VCaP (cell line): ENCODE measurements around the gene CCBE1.

ENCODE experiments used
- H3K27ac ChIP-seq: fragments of 450-650 bp; 2 replicates; pipeline ENCODE4 v1.5.1; 2017
- CTCF ChIP-seq: fragments of 450-650 bp; conservative IDR thresholded peaks from 2 replicates; pipeline ENCODE4 v1.5.1; 2017; ENCODE audit warnings: mild to moderate bottlenecking, moderate library complexity

The CCBE1 gene

DNA sequence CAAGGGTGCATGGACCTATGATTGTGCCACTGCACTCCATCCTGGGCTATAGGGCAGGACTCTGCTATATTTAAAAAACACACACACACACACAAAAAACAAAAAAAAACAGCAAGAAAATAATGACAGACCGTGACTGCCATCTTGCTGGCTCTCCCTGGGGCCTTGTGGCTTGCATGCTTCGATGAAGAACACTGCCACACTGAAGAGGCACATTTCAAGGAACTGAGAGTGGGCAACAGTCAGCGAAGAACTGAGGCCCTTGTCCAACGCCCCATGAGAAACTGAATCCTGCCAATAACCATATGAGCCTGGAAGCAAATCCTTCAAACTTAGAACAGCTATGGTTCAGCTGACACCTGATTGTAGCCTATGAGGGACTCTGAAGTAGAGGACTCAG, 158.1 kb downstream of the CCBE1 start:
- no peak overlapping the region for H3K27ac ChIP-seq
- no peak for TF ChIP-seq CTCF

GRCh38 chr18:59537579-59537978, 159.6 kb downstream of the CCBE1 start:
- no peak for TF ChIP-seq CTCF
- H3K27ac ChIP-seq: no peak overlapping the region

GRCh38 chr18:59536166-59536565, 161.1 kb downstream of the CCBE1 start:
- no peak for TF ChIP-seq CTCF
- H3K27ac ChIP-seq: no peak overlapping the region

DNA sequence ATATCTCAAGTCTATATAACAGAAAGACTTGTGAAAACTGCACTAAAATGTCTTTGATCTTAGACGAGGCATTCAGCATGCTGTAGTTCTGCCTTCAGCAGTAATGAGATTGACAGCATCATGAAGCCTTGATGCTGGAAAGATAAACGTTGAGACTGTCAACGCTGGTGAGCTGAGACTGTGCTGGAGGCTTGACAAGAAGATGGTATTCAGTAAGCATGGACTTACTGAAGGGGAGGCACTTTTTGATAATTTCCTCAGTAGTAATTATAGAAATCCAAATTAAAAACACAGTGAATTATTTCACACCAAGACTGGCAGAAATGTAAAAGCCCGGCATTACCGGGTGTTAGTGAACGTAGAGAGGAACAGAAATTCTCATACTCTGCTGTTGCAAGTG, 162.2 kb downstream of the CCBE1 start:
- no peak overlapping the region for H3K27ac ChIP-seq

DNA sequence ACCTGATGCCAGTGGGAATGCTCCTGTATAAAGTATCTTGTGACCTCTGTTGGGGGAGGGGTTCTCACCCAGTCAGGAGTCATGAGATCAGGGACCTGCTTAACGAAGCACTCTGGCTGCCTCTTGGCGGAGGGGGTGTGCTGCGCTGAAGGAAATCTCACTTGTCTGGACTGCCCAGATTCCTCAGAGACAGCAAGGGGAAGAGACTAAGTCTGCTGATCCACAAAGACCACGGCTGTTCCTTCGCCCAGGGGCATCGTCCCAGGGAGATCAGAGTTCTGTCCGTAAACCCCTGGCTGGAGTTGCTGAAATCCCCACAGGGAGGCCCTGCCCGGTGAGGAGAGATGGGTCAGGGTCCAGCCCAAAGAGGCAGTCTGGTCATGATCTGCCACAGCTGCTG, 168.4 kb downstream of the CCBE1 start:
- H3K27ac ChIP-seq: no peak overlapping the region

More for the DNA sequence above, 162.2 kb downstream of the CCBE1 start:
- TF ChIP-seq CTCF: no peak

DNA sequence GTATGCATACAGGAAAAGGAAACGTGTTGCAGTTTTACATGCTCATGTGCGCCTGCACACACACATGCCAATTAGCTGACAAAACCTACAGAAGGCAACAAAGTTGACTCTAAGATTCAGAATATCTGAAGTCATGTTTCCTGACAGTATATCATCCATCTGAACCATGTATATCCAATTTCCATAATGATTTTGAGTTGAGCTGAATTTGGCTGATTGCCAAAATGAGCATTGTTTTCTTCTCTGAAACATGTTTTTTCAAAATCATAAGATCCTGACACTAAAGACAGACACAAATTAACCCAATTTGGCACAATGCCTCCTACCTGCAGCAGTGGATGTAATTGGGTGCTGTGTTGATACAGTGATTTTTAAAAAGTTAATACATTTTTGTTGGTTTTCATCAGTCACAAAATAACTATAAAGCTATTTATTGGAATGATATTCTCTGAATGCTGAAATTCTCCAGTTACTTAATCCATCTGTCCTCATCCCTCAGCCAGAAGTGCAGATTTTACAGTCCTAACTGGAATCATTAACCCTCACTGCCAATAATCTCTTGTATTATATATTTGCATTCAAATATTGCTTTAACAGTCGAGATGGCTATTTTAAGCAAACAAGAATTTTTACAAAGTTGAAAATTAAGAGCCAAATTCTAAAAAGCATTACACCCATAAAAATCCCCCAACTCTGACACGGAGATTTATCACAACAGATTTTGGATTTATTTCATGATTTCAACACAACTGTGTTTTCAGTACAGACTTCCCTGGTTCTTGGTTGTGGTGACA, 176.5 kb downstream of the CCBE1 start:
- no peak for TF ChIP-seq CTCF

More for the DNA sequence above, 168.4 kb downstream of the CCBE1 start:
- no peak for TF ChIP-seq CTCF

GRCh38 chr18:59518705-59519104, 178.5 kb downstream of the CCBE1 start:
- no peak for TF ChIP-seq CTCF

More for the DNA sequence above, 176.5 kb downstream of the CCBE1 start:
- no peak overlapping the region for H3K27ac ChIP-seq

More at GRCh38 chr18:59518705-59519104, 178.5 kb downstream of the CCBE1 start:
- no peak overlapping the region for H3K27ac ChIP-seq
